Left kidney (tissue), 8 donors: Measurements from ENCODE around the gene UCN. TPM values are rescaled to one million over a fixed set of nuclear protein-coding genes. Genes with fewer than 3 reads are reported as not detected.
"Not testable (repeated sequence)": the region's sequence is repeated elsewhere in the genome, so short reads cannot be mapped to it uniquely, and the experiment has no call there.

Experiments
- DNase-seq: peaks from one replicate; pipeline ENCODE4 v3.0.0-alpha.2; 2013
- long read RNA-seq, 8 donors: transcript quantifications; one replicate each; lab custom pipeline, GENCODE V29; 2026
- polyA plus RNA-seq: library from polyadenylated mRNA; unstranded; fragments of 120-200 nt; gene quantifications from one replicate; pipeline ENCODE4 v1.2.1, GENCODE V29; 2013; ENCODE audit not compliant: insufficient read length

Gene UCN, protein sequence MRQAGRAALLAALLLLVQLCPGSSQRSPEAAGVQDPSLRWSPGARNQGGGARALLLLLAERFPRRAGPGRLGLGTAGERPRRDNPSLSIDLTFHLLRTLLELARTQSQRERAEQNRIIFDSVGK
- polyA plus RNA-seq = 0.65 TPM
- long read RNA-seq, donor 1 = 0 reads
- long read RNA-seq, donor 2, partial matches to known transcripts = 0 of 1 reads
- long read RNA-seq, donor 2, other reads (novel, unspliced or antisense) = 0 of 1 reads
- long read RNA-seq, donor 3 = 0 reads
- long read RNA-seq, donor 4 = 0 reads
- long read RNA-seq, donor 5, partial matches to known transcripts = 0 of 1 reads
- long read RNA-seq, donor 5, other reads (novel, unspliced or antisense) = 0 of 1 reads
- long read RNA-seq, donor 6 = 0 reads
- long read RNA-seq, donor 7, partial matches to known transcripts = 0 of 2 reads
- long read RNA-seq, donor 7, other reads (novel, unspliced or antisense) = 0 of 2 reads
- long read RNA-seq, donor 8, partial matches to known transcripts = 0 of 1 reads
- long read RNA-seq, donor 8, other reads (novel, unspliced or antisense) = 0 of 1 reads

DNA sequence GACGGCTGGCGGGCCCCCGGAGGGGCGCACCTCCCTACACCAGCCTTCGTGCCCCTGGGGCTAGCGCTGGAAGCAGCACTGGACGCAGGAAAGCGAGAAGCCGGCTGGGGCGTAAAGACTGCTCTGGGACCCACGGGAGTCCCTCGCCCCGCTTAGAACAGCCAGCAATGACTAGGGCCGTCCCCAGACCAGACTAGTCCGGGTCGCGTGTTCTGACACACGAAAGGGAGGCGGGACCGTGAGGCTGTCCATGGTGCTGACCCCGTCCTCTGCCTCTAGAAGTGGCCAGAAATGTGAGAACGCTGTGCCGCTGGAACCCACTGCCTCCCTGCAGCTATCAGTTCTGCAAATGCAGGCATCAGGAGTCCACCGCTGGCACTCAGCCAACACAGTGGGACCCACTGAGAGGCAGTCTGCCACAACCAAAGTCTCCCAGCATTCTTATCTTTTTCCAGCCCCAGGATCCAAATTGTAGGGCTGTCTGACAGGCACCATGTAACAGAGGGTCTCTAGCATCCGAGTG is at the start of gene UCN:
Gene UCN, minus strand, starts transcription at position 87 of the 523 bp plus-strand sequence. CDS start 550 bp downstream, outside the sequence.
- DNase-seq = peak; percentile 72

DNA sequence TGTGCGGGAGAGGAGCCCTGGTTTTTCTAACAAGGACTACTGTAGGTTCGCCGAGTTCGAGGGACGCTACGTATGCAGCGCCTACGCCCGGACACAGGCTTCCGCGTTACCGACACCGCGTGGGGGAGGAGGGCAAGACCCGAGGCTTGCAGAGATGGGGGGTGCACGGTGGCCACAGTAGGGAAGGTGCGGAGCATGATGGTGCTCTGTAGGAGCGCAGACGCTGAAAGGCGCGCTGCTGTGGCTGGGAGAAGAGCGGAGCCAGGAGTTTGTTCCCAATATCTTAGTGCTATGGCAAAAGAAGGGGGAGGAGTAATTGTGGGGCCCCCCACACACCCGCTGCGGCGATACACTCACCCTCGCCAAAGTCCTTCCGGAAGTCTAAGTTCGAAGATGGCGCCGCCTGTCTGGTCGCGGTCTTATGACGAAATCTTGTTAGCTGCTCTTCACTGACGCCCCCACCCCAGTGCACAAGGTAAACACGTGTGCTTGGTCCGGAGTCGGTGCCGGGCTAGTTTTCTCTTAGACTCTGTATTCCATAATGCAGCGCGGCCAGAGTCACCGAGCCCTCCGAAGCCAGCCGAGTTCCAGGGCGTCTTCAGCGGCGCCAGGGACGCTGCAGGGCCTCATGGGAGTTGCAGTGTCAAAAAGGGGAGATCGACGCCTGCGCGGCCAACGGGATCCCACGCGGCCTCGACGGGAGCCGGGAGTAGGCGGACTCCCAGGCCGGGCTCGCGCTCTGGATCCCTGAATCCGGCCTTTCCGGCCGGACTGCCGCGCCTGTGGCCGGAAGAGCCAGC is 48.3 kb upstream of the UCN start, which contains the start of gene GTF3C2:
Gene GTF3C2, minus strand, starts transcription at position 383 of the 800 bp plus-strand sequence. CDS start 13,210 bp downstream, outside the sequence.
- DNase-seq = peak; percentile 99

DNA sequence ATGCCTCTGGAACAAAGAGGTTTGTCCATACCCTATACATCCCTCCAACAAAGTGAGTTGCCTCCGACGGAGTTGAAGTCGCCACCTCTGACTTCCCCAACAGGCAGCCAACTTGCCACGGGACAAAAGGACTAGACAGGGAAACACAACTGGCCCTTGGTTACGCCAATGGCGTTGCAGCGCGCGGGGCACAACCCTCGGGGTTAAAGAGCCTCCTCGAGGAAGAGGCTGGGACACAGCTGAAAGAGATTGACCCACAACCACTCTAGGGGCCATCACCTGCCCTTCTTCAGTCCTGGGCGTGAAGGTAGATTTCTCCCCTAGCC is 47.8 kb upstream of the UCN start:
- DNase-seq = no peak

DNA sequence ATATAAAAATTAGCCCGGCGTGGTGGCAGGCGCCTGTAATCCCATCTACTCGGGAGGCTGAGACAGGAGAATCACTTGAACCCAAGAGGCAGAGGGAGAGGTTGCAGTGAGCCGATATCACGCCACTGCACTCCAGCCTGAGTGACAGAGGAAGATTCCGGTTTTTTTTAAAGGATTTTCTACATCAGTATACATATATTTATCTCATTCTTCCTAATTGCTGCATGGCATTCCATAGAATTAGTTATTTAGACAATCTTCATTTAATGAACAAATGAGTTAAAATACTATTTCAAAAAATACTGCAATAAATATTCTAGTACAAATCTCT is 46.3 kb upstream of the UCN start:
- no peak for DNase-seq

DNA sequence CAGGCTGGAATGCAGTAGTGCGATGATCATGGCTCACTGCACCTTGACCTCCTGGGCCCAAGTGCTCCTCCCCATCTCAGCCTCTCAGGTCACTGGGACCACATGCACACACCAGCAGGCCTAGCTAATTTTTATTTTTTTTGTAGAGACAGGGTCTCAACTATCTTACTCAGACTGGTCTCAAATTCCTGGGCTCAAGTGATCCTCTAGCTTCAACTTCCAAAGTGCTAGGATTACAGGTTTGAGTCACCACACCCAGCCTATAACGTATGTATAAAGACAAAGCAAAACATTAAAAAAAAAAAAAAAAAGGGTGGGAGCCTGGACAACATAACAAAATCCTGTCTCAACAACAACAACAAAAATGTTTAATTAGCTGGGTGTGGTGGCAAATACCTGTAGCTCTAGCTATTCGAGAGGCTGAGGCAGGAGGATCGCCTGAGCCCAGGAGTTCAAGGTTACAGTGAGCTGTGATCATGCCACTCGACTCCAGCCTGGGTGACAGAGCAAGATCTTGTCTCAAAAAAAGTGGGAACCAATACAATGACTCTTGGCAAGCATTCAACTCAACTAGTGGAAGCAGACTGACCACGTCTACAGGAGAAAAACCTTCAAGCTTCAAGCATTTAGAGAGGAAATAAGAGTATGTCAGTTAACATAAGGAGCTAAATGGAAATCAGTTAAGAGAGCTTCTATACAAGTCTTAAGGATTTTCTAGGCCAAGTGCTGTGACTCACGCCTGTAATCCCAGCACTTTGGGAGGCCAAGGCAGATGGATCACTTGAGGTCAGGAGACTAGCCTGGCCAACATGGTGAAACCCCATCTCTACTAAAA is 45.7 kb upstream of the UCN start:
- no peak for DNase-seq

DNA sequence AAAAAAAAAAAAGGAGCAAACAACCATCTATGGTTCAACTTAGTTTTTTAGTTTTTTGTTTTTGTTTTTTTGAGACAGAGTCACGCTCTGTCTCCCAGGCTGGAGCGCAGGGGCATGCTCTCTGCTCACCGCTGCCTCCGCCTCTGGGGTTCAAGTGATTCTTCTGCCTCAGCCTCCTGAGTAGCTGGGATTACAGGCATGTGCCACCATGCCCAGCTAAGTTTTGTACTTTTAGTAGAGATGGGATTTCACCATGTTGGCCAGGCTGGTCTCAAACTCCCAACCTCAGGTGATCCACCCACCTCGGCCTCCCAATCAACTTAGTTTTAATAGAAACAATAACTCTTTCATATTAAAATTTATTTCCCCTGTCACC is 45.1 kb upstream of the UCN start:
- not testable (repeated sequence) for DNase-seq

DNA sequence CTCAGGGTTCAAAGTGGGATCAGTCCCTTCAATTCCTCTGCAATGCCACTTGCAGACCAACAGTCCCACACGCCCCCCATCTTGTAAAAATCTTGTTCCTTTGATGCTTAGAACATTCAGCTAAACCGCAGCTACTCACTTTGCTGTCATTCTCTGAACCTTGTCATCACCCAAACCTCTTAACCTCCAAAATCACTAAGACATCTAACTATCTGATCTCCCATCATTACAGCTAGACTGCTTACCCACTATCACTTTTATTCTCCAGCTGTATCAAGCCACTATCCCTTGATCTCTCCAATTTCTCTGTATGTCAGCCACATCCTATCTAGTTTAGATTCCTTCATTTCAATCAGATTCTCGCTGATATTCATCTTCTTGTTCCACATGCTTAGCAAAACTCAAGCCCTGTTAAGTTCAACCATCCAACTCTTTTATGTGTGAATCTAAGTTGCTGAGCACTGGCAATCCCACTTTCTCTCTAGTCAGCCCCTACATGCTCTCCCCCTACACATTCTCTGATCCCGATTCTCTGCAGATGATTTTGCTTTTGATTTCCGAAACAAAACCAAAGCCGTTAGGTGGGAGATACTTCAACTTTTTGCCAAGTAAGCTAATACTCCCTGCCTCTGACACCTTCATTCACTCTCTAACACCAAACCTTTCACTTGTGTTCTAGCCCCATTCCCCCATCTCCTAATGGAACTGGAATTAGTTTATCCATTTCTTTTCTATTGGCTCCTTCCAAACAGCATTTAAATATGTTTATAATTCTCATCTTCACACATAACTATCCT is 43.8 kb upstream of the UCN start:
- DNase-seq = no peak

DNA sequence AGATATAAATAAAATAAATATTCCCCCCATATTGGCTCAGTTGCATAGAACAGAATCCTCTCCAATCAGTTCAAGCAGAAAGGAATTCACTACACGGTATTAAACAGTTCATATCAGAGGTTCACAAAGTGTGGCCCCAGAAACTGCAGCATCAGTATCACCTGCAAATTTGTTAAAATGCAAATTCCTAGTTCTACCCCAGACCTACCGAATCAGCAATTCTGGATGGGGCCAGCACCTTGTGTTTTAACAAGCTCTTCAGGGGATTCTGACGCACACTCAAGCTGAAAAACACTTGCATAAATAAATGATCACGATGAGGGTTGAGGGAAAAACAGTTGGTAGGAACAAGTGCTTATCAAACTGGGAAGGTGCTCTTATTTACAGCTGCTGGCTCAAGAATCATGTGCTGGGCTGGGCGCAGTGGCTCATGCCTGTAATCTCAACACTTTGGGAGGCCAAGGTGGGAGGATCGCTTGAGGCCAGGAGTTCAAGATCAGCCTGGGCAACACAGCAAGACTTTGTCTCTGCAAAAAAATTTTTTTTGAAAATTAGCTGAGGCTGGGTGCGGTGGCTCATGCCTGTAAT is 42.0 kb upstream of the UCN start:
- DNase-seq = no peak

DNA sequence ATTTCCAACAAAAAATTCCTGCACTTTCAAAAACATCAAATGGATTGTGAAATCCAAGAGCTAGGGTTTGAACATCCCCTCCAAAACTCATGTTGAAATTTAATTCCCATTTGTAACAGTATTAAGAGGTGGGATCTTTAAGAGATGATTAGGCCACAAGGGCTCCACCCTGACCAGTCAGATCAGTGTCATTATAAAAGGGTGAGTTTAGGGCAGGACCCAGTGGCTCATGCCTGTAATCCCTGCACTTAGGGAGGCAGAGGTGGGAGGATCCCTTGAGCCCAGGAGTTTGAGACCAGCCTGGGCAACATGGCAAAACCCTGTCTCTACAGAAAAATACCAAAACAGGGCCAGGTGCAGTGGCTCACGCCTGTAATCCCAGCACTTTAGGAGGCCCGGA is 39.4 kb upstream of the UCN start:
- DNase-seq = no peak

DNA sequence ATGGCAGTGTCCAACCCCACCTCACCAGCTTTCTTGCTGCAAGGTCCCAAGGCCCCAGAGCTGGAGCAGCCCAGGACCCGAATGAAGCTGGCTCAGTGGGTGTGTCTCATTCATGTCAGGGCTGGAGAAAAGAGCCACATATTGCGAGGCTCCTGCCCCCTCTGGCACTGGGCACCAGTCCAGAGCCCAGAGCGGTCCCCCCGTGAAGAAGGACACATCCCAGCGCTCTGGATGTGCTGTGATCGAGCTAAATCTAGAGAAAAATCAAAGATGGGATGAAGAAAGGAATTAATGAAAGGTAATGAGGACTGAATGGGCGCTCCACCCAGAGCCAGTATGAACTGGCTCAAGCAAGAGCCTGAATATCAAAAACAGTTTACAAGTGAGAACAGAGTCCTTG is 27.9 kb upstream of the UCN start:
- DNase-seq = no peak

DNA sequence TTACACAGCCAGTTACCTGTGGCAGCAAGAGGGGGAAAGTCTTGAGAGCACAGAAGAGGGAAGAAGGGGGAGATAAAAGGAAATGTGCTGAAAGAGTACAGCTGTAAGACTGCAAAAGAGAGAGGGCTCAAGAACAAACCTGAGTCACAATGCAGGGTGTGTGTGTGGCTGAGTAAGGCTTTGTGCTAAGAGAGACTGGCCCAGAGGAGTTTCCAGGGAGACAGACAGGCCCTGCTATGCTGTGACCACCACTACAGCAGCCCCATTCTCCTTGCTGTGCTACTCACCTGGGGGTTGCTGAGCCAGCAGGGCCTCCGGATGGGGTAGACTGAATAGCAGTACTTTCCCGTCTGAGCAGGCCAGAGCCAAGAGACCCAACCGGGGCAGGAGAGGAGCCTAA is 27.1 kb upstream of the UCN start:
- DNase-seq = no peak

DNA sequence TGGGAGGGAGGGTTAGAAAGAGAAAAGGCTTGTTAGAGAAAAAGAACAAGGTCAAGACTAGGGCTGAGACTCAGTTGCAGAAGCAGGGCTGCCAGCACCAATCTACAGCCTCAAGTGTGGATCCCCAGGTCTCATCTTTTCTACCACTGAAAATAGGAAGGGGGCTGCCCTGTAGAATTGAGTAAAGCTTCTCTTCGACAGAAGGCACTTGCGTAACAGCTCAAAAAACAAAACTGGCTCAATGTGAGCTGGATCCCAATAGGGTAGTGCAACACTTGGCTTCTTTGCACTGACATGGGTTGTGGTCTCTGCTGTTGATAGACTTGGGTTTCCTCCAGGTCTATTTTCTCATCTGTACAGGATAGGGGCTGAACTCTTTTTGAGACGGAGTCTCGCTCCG is 16.5 kb upstream of the UCN start:
- no peak for DNase-seq

DNA sequence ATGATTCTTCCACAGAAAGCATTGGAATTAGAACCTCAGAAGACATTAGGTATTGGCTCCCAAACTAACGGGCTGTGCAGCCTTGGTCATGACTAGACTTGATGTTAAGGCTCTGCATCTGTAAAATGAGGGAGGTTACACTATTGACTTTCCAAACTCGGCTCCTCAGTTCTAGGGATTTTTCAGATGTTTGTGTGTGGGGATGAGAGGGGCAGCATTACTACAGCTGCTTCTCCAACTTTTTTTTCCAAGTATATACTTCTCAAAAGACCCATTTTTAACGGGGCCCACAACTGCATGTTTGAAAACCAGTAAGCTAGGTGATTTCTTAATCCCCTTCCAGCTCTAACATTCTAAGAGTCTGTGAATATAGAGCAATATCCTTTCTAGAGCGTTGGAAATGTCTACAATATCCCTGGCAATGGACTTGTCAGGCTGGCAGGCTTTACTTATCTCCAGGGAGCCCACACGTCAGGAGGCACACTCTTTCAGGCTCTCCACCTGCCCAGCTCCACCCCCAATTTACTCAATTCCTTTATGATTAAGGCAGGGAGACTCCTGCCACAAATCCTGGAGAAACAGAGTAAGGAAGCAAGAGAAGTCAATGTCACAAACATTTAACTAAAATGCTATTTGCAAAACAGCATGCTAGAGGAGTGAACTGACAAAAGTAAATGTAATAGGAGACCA is 15.5 kb upstream of the UCN start:
- no peak for DNase-seq

DNA sequence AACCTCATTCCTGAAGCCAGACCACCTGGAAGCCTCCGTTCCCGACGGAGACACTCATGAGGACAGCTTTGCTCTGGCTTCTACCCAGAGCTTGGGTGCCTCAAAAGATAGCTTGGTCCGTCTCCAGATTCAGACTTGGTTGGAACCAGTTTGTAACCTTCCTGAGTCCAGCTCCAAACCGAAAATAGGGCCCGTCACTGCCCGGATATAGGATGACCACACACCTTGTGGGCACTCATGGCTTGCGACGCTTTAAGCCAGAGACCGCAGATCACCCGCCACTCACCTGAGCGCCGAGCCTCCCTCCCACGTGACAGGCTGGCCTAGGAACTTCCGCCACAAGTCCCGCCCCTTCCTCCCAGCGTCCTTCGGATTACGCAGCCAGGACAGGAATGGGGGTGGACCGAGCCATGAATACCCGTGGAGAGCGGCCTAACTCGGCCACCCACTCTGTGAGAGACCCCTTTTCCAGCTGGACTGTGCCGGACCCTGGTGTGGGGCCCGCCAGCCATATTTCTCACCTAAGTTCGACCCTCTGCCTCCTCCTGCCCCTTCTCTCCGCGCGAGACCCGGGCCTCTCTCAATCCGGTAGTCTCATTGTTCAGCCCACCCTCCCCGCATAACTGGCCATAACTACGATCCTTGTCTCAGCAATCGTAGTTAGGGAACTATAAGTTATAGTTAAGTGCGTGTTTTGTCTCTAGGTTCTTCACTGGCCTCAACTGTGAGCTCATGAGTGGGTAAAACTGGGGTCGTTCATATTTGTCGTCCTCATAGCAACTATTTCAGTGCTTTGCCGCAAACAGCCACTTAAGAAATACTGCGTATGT is 14.7 kb upstream of the UCN start, which contains the start of gene MPV17:
Gene MPV17, minus strand, starts transcription at position 332 of the 830 bp plus-strand sequence. CDS start 580 bp downstream, outside the sequence.
- peak; percentile 94 for DNase-seq

DNA sequence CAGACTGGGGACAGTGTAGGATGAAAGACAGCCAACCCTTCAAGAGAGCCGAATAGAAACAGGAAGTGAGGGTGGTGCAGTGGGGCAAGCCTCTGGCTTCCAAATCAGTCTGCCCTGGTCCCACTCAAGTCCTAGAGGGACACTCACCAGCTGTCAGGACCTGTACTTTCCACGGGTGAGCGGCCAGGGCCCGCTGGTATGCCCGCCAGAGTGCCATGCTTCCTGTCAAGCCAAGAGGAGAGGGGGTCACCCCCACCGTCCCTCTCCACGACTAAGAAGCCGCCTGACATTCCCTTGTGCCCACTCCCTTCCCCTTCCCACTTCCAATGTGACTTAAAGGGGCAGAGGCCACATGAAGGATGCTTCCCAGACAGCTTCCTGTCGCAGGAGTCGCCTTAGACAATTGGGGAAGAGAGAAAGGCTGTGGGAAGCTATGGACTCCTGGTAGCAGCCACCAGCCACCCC is 14.1 kb upstream of the UCN start:
- no peak for DNase-seq

DNA sequence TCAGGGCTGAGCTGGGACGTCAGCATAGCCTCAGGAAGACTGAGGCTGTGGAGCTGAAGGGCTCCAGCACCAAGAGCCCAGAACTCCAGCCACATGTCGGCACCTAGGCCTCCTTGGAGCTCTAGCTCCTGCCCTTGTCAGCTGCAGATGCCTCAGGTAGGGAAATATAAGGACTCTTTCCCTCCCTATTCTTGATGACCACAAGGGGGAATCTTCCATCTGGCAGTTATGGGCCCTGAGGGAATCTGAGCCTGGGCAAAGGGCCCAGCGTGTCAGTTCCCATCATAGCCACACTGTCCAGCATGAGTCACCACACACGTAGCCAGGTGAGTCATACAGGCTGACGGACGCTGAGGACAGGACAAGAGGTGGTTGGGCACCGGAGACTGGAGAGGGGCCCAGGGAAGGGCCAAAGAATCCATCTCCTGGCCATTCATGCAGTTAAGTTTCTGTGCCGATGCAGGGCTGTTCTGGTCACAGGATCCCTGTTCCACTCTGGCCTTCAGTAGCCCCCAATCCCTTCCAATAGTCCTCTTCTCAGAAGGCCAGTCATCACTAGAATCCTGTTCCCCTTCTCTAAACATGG is 12.8 kb upstream of the UCN start:
- no peak for DNase-seq

DNA sequence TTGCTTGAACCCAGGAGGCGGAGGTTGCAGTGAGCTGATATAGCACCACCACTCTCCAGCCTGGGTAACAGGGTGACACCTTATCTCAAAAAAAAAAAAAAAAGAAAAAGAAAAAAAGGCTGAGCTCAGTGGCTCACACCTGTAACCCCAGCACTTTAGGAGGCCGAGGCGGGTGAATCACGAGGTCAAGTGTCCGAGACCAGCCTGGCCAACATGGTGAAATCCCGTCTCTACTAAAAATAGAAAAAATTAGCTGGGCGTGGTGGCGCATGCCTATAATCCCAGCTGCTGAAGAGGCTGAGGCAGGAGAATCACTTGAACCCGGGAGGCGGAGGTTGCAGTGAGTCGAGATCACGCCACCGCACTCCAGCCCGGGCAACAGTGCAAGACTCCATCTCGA is 11.6 kb upstream of the UCN start:
- DNase-seq = not testable (repeated sequence)

DNA sequence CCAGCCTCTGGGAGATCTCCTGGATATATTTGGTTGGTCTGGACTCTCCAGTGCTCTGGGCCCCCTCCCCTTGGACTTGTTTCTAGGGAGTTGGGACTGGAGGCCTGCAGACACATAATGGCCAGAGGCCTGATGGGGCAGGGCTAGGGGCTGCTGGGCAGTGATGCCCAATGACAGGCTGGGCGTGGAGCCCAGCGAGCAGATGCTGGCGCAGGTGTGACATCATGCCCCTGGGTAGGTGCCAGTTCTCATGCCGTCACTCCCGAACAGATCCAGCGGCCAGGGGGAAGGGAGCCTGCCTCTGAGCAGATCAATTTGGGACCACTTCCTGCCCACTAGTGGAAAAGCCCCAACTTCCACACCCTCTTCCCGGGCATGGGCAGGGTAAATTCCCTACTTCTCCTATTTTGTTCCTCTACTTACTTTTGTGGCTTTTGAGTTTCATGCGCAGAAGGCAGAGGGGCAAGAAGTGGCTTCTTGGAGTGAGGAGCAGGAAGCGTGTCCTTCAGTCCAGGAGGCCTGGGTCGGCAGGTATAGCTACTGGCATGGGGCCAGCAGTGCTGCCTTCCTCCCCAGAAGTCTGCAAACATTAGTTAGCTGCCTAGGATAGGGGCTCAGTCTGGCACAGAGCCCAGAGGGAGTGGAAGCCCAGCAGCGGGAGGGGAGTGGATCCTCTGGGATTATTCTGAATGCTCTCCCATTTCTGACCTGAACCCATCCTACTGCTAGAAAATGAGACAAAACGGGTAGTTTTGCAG is 8.6 kb upstream of the UCN start:
- no peak for DNase-seq
